Superior temporal gyrus (tissue), 1 donor: Measurements from ENCODE around the gene TCAP.

ENCODE experiments used
- DNase-seq: peaks from one replicate; pipeline ENCODE4 v3.0.0-alpha.2; 2016; ENCODE audit errors: extremely low spot score

TCAP gene

DNA sequence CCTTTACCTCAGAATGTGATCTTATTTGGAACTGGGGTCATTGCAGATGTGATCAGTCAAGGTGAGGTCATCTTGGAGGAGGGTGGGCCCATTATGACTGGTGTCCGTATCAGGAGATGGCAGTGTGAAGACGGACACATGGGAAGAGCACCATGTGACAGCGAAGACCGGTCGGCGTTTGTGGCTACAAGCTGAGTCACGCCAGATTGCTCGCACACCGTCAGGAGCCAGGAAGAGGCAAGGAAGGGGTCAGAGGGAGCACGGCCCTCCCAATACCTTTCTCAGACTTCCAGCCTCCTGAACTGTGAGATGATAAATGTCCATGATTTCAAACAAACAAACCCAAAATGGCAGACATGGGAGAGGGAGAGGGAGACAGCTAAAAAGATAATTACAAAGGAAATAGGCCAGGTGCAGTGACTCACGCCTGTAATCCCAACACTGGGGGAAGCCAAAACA lies 15.0 kb upstream of the TCAP start:
- DNase-seq: no peak

DNA sequence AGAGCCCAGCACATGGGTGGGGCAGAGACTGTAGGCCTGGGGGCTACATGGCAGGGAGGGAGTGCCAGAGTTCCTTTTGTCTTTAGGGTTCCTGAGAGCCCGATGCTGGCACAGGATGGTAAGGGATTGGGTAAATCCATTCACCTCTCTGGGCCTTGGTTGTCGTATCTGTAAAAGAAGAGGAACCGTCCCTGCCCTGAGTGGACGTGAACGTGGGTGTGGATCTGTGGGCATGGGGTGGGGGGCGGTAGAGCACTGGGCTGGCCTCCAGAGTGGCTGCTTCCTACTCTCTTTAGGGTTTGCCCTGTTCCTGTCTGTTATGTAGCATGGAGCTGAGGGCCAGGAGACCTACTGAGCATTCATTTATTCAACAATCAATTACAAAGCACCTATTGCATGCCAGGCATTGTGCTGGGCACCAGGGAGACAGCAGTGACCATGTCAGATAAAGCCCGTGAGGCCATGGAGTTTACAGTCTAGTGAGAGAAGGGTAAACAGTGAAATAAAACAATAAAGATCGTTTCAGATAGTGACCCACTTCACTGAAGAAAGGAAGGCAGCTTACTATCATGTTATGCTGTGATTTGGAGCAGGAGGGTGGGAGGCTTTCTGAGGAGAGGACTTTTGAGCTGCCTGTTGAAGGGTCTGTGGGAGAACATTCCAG lies 13.1 kb upstream of the TCAP start:
- DNase-seq: no peak

DNA sequence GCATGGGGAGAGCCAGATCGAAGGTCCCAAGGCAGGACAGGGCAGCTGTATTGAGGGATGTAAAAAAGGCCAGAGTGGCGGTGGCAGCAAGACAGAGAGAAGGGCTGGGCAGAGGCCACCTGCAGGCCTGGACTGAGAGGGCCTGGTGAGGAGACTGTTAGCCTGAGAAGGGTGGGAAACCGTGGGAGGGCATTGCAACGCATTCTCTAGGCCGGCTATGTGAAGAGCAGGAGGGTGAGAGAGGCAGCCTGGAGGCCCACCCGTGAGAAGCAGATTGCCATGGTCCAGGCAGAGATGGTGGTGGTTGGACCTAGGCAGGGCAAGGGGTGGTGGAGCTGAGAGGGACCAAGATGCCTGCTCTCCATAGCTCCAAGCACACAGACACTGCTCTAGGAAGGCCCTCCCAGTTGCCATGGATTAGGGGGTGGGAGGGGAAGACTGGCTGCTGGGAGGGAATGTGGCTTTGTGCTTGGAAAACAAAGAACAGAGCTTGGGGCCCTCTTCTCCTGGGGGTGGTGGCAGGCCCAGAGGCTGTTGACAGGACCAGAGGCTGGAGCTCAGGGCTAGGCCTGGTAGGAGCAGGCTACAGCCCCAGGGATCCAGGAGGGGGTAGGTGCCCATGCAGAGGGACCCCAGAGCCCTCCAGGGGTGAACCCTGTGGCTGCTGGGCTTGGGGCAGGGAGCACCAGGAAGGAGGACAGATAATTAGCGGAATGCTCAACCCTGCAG lies 12.4 kb upstream of the TCAP start:
- peak; percentile 81 for DNase-seq

DNA sequence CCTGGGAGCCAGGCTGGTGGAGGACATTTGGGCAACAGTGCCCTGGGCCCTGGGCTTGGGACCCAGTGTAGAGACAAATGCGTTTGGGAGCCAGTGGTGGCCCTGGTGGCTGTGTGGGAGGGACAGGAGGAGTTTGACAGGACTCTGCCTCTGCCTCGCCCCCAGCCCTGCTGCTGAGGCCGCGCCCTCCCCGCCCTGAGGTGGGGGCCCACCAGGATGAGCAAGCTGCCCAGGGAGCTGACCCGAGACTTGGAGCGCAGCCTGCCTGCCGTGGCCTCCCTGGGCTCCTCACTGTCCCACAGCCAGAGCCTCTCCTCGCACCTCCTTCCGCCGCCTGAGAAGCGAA lies 11.9 kb upstream of the TCAP start:
- no peak for DNase-seq

DNA sequence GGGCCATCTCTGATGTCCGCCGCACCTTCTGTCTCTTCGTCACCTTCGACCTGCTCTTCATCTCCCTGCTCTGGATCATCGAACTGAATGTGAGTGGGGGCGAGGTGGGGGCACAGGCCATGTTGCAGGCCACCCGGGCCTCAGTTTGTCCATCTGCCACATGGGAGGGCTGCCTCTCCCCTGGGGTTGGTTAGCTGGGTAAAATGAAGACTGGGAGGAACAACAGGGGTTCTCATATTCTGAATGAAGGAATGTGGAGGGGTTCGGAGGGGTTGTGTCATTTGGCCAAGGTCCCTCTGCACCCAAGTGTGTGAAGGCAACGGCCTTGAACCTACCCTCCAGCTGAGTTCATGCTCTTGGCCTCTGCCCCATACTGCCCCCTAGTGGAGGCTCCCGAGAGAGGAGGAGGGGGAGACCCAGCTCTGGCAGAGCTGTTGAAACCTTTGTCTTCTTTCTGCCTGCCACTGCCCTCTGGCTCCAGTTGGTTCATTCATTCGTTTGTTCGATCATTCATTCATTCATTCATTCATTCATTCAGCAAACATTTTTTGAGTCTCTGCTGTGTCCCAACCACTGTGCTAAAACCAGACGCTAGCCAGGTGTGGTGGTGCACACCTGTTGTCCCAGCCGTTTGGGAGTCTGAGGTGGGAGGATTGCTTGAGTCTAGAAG lies 11.4 kb upstream of the TCAP start:
- peak; percentile 74 for DNase-seq

DNA sequence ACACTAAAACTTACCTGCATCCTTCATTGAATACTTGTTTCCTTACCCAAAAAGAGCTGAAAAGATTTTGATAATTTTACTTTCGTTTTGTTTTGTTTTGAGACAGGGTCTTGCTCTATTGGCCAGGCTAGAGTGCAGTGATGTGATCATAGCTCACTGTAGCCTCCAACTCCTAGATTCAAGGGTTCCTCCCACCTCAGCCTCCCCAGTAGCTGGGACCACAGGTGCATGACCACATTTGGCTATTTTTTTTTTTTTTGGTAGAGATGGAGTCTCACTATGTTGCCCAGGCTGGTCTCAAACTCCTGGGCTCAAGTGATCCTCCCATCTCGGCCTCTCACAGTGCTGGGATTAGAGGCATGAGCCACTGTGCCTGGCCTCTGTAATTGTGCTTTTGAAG lies 10.0 kb upstream of the TCAP start:
- DNase-seq: no peak

DNA sequence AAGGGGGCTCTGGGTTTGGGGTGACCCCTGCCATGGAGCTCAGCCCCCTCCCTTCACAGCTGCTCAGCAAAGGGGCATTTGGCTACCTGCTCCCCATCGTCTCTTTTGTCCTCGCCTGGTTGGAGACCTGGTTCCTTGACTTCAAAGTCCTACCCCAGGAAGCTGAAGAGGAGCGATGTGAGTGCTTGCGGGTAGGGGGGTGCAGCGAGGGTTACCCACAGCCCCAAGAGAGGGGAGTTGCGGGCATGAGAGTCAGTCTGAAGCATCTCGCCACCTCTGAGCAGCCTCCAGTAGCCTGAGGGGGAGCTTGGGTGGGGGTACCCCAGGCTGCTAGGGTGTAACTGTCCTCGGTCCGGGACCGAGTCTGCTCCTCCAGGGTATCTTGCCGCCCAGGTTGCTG lies 6.8 kb upstream of the TCAP start:
- DNase-seq: no peak

DNA sequence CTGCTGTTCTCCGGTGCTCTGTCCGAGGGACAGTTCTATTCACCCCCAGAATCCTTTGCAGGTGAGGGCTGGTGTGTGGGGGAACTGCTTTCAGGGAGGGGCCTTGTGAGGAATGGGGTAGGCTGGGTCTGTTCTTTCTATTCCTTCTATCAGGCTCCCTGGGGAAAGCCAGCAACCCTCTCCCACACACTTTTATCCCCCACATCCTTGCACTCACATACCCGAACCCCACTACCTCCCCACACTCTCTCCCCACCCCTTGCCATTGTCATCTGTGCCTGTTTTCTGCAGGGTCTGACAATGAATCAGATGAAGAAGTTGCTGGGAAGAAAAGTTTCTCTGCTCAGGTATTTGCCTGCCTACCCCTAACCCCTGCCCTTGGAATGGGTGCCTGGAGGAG lies 6.4 kb upstream of the TCAP start:
- DNase-seq: no peak

DNA sequence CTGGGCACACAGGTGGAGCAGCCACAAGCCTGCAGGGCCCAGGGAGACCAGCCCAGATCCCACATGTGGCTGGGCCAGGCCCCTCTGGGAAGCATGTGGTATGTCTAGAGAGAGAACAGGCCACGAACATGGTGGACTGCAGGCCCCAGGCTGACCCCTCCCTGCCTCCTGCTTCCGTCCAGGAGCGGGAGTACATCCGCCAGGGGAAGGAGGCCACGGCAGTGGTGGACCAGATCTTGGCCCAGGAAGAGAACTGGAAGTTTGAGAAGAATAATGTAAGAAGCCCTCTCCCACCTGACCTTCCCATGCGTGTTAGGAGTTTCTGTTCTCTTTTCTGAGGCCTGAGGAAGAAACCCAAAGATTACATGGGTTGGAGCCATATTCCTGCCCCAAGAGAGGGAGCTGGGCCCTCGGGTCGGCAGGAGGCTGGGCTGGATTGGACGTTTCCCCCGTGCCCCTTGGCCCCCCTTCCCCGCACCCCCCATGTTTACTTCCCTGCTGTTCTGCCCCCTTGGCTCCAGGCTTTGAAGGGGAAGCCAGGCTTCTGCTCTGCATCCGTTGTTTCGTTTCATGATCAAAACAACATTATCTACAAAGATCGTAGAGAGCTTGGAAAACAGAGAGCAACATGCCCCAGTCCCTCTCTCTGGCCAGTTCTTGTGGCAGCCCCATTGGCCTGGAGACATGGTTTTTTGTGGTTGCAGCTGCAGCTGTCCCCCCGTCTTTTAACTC lies 5.7 kb upstream of the TCAP start:
- no peak for DNase-seq

DNA sequence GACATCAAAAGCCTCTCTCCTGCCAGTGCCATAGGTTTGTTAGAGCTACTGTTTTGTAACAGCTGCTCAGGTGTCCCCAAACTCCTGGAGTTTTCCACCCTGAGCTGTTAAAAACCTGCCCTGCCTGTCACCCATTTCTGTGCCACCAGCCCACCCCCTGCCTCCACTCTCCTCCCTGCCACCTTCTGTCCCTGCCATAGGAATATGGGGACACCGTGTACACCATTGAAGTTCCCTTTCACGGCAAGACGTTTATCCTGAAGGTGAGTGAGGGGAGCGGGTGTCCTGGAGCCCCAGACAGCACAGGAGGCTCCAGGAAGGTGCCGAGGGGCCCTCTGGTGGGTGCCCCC lies 5.2 kb upstream of the TCAP start:
- no peak for DNase-seq

DNA sequence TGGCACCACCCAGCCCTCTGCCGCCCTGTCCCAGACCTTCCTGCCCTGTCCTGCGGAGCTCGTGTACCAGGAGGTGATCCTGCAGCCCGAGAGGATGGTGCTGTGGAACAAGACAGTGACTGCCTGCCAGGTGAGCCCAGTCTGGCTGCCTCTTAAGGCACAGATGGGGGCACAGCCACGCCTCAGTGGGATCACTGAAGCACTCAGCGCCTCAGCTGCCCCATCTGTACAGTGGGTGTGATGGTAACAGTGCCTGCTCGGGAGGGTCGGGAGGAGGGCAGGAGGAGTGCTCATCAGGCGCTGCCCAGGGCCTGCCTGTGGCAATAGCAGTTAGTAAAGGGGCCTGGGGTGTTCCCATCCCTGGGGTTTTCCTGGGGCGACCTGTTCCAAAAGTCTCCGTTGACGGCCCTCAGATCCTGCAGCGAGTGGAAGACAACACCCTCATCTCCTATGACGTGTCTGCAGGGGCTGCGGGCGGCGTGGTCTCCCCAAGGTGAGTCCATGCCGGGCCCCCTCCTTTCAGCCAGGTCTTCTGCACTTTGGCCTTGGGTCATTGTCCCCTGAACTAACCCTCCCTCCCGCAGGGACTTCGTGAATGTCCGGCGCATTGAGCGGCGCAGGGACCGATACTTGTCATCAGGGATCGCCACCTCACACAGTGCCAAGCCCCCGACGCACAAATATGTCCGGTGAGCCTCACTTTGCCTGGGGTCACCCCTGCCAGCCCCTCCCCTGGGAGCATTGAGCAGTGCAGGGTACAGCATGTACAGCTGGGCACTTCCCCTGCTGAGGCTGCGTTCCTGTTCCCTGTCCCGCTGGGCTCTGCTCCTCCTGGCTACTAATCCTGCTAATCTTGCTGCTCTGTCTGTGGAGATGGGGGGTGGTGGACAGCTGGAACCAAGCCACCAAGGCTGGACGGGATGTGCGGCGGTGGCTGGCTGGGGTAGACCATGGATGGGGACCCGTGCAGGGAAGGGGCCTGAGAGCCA lies 4.5 kb upstream of the TCAP start:
- no peak for DNase-seq

DNA sequence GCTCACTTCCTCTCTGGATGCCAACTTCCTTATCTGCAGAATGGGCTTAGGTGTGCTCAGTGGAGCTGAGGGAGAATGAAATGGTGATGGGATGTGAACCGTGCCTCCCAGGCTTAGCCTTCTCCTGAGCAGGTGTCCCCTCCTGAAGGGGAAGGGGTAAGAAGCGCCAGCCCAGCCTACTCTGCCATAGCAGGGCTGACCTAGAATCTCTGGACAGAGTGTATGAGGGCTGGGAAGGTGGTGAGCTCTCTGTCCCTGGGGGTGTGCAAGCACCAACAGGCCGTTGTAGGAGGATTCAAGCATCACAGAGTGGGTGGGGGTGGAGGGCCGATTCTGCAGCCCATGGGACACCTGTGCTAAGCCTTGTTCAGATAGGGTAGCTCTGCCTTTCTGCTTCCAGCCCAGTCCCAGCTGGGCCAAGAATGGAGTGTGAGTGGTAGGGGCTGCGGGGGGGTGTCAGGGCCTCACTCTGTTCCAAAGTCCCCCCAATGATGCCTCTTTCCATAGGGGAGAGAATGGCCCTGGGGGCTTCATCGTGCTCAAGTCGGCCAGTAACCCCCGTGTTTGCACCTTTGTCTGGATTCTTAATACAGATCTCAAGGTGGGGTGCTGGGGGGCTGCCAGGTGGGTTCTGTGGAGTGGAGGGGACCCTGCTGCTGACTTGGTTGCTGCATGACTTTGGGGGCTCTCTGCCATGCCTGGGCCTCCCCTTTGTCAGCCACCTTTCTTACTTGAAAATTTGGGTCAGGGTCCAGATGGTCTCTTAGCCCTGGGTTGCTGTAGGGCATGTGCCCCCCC lies 3.2 kb upstream of the TCAP start:
- DNase-seq: no peak

DNA sequence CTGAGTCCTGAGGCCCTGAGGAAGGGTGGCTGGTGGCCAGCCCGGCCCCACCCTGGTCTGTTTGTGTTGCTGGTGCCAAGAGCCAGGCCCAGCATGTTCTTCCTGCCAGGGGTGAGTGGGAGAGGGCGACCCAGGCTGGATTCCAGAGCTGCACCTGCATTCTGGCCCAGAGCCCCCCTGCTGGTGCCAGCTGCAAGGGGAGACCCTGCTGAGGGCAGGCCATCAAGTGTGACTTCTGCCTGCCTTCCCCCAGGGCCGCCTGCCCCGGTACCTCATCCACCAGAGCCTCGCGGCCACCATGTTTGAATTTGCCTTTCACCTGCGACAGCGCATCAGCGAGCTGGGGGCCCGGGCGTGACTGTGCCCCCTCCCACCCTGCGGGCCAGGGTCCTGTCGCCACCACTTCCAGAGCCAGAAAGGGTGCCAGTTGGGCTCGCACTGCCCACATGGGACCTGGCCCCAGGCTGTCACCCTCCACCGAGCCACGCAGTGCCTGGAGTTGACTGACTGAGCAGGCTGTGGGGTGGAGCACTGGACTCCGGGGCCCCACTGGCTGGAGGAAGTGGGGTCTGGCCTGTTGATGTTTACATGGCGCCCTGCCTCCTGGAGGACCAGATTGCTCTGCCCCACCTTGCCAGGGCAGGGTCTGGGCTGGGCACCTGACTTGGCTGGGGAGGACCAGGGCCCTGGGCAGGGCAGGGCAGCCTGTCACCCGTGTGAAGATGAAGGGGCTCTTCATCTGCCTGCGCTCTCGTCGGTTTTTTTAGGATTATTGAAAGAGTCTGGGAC lies 2.4 kb upstream of the TCAP start:
- no peak for DNase-seq

DNA sequence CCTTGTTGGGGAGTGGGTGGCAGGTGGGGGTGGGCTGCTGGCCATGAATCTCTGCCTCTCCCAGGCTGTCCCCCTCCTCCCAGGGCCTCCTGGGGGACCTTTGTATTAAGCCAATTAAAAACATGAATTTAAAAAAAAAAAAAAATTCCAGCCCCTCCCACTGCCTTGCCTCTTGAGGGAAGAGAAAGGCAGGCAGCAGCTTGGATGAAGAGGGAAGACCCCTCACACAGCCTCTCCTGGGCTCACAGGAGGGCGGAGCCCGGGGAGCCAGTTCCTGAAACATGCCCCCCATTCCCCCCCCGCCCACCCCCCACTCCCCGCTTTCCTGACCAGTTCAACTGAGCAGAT lies 1.8 kb upstream of the TCAP start:
- DNase-seq: no peak

DNA sequence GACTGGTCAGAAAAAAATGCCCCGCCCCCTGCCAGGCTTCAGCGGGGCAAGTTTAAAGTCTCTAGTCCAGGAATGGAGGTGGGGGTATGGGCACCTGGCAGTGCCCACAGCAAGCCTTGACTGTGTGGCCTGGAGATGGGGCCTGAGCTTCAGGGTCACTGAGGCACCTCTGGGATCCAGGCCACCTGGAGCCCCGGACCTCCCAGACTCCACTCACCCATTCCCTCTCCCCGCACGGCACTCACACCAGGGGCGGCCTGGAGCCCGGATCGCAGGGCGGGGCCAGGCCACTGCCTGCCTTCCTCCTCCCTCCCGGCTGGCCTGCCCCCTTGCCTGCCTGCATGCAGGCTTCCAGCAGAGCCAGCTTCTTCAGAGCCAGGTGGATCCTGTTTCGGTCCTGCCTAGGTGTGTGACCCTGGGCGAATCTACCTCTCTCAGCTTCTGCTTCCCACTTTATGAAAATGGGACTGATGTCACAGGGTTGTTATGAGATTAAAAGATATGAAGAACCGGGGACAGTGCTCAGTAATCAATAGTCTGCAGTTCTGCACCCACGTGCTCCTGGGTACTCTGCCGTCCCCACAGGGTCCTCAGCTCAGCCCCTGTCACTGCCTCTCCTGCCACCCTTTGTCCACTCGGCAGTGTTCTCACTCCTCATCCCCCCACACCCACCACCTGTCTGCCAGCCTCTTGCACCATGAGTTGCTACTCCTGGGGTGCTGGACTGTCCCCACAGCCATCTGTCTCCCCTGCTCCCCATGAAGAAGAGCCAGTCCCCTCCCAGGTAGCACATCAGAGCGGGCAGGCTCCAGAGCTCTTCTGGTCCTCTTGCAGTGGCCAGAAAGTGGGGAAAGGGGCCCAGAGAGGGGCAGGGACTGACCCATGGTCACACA lies 1.2 kb upstream of the TCAP start:
- DNase-seq: no peak

DNA sequence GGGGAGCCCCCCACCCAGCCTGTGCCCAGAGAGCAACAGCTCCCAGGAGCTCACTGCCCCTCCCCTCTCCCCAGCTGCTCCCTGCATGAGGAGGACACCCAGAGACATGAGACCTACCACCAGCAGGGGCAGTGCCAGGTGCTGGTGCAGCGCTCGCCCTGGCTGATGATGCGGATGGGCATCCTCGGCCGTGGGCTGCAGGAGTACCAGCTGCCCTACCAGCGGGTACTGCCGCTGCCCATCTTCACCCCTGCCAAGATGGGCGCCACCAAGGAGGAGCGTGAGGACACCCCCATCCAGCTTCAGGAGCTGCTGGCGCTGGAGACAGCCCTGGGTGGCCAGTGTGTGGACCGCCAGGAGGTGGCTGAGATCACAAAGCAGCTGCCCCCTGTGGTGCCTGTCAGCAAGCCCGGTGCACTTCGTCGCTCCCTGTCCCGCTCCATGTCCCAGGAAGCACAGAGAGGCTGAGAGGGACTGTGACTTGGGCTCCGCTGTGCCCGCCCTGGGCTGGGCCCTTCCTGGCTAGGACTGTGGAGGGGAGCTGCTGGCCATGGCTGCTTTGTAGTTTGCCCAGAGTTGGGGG lies 584 bp downstream of the TCAP start:
- no peak for DNase-seq

DNA sequence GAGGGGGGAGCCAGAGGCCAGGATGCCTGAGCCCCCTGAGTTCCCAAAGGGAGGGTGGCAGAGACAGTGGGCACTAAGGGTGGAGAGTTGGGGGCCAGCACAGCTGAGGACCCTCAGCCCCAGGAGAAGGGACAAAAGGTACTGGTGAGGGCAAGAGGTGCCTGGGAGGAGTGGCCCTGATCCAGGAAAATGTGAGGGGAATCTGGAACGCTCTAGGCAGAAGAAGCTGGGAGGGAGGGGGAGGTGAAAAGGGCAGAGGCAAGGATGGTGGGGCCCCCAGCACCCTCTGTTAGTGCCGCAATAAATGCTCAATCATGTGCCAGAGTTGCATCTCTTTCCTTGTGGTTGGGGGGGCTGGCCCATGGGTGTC lies 1.1 kb downstream of the TCAP start:
- DNase-seq: no peak

DNA sequence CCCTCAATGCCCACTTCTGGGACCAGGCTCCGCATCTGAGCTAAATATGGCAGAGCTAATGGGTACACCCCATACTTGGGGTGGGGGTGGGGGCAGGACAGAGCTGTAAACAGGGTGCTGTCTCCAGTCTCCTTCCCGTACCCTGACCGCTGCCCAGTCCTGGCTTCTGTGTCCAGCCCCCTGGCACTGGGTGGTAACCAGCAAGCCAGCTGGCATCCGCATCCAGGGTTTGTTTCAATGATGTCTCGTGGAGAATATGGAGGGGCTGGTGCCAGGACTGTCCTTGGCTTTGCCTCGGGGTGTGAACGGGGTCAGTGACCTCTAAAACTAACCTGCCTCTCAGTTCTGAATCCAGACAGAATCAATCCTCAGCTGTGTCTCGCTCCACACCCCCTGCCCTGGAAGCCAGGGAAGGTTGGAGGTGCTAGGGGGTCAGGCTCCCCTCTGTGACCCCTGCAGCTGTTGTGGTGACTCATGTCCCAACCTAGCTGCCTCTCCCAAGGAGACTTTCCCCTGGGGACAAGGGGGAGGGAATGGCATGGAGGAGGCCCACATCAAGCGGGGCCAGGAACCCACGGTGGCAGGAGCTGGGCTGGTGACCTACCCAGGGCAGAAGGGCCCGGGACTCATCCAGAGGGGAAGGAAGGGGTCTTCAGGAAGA lies 1.6 kb downstream of the TCAP start:
- no peak for DNase-seq
